SU-DHL-6 (cell line): ENCODE data around the gene PPP2R3A.
"Not testable (repeated sequence)": the region's sequence is repeated elsewhere in the genome, so short reads cannot be mapped to it uniquely, and the experiment has no call there.

Experiments used
- H2AFZ ChIP-seq: fragments of 200-600 bp; sonication (generic); 2 replicates; pipeline ENCODE4 v1.6.1; 2014; ENCODE audit warnings: low read depth, mild to moderate bottlenecking, moderate library complexity, mixed read lengths, antibody characterized with exemption, low read length; ENCODE audit not compliant: severe bottlenecking
- H3F3A ChIP-seq: fragments of 200-600 bp; shearing (Covaris generic); 2 replicates; pipeline ENCODE4 v1.6.0; 2016; ENCODE audit warnings: antibody characterized with exemption, mild to moderate bottlenecking; ENCODE audit not compliant: insufficient read depth
- H3K27ac ChIP-seq: fragments of 200-600 bp; sonication (generic); 2 replicates; pipeline ENCODE4 v1.5.1; 2016; ENCODE audit warnings: low read depth, mild to moderate bottlenecking, low read length, moderate library complexity, mixed read lengths
- H3K27me3 ChIP-seq: fragments of 200-600 bp; sonication (generic), shearing (Covaris generic); 2 replicates; pipeline ENCODE4 v1.6.0; 2014; ENCODE audit warnings: mild to moderate bottlenecking, low read length
- H3K36me3 ChIP-seq: fragments of 200-600 bp; sonication (generic); 2 replicates; pipeline ENCODE4 v1.6.1; 2014; ENCODE audit warnings: mild to moderate bottlenecking, low read length, mixed read lengths
- H3K4me2 ChIP-seq: fragments of 300-600, 200-600 bp; shearing (Covaris generic), sonication (generic); 2 replicates; pipeline ENCODE4 v1.6.0; 2014; ENCODE audit warnings: low read length, low read depth, mild to moderate bottlenecking; ENCODE audit not compliant: poor library complexity, severe bottlenecking
- H3K4me3 ChIP-seq: fragments of 200-600 bp; sonication (generic); 2 replicates; pipeline ENCODE4 v1.5.1; 2014; ENCODE audit warnings: antibody characterized with exemption, low read length, mild to moderate bottlenecking, mixed read lengths; ENCODE audit not compliant: insufficient read depth, poor library complexity, severe bottlenecking
- H3K79me2 ChIP-seq: fragments of 200-600 bp; sonication (generic); 2 replicates; pipeline ENCODE4 v1.6.1; 2014; ENCODE audit warnings: mild to moderate bottlenecking, low read length, moderate library complexity; ENCODE audit not compliant: insufficient read depth
- H3K9ac ChIP-seq: fragments of 200-600 bp; sonication (generic); 2 replicates; pipeline ENCODE4 v1.7.0; 2014; ENCODE audit warnings: mild to moderate bottlenecking, low read length
- H3K9me2 ChIP-seq: fragments of 200-600 bp; sonication (generic); replicated peaks from 2 replicates; pipeline ENCODE4 v1.6.1; 2014; ENCODE audit warnings: low read length; ENCODE audit not compliant: insufficient read depth
- H3K9me3 ChIP-seq: fragments of 200-600 bp; sonication (generic); 2 replicates; pipeline ENCODE4 v1.6.1; 2014; ENCODE audit warnings: low read length, mixed read lengths; ENCODE audit not compliant: insufficient read depth
- H4K20me1 ChIP-seq: fragments of 200-600 bp; sonication (generic); 2 replicates; pipeline ENCODE4 v1.6.1; 2014; ENCODE audit warnings: low read depth, mild to moderate bottlenecking, antibody characterized with exemption, low read length, moderate library complexity, mixed read lengths
- CTCF ChIP-seq: fragments of 200-600 bp; sonication (generic); IDR thresholded peaks from one replicate; pipeline ENCODE4 v1.5.1; 2017; ENCODE audit warnings: antibody characterized with exemption, mild to moderate bottlenecking, low read length, moderate library complexity; ENCODE audit not compliant: insufficient read depth, poor library complexity, severe bottlenecking
- EZH2phosphoT487 ChIP-seq: fragments of 200-600 bp; sonication (generic), shearing (Covaris generic); conservative IDR thresholded peaks from 2 replicates; pipeline ENCODE4 v1.6.1; 2018; ENCODE audit warnings: mild to moderate bottlenecking, antibody characterized with exemption, low read length, moderate library complexity, mixed read lengths

The PPP2R3A gene

GRCh38 chr3:136141891-136142290, 176.4 kb downstream of the PPP2R3A start:
- H2AFZ ChIP-seq, result no peak overlapping the region
- no peak overlapping the region for H3K9ac ChIP-seq
- no peak overlapping the region for H3K27ac ChIP-seq
- H3K79me2 ChIP-seq, result peaks cover under 1% of the 10 kb centered on the region; the same call in 1 of the 2 replicates
- H3K9me3 ChIP-seq, result no peaks in the 10 kb centered on the region
- TF ChIP-seq CTCF (no peak), EZH2phosphoT487 (no peak)
- H3K36me3 ChIP-seq, result no peaks in the 10 kb centered on the region
- H3K9me2 ChIP-seq, result no peaks in the 10 kb centered on the region
- H3K27me3 ChIP-seq, result no peaks in the 10 kb centered on the region
- no peaks in the 10 kb centered on the region for H4K20me1 ChIP-seq
- no peak overlapping the region for H3K4me3 ChIP-seq
- H3F3A ChIP-seq, result peaks cover 21% of the 10 kb centered on the region; the same call in 1 of the 2 replicates
- H3K4me2 ChIP-seq, result no peak overlapping the region

GRCh38 chr3:136142592-136142991, 177.1 kb downstream of the PPP2R3A start:
- Histone ChIP-seq H2AFZ (no peak overlapping the region), H3K27ac (no peak overlapping the region), H3K4me2 (no peak overlapping the region), H4K20me1 (no peaks in the 10 kb centered on the region), H3K9me3 (no peaks in the 10 kb centered on the region), H3K9ac (no peak overlapping the region), H3K79me2 (peaks cover 4% of the 10 kb centered on the region; the same call in 1 of the 2 replicates), H3K36me3 (no peaks in the 10 kb centered on the region), H3K27me3 (no peaks in the 10 kb centered on the region), H3K9me2 (no peaks in the 10 kb centered on the region), H3K4me3 (no peak overlapping the region), H3F3A (peaks cover 21% of the 10 kb centered on the region; the same call in 1 of the 2 replicates)
- no peak for TF ChIP-seq EZH2phosphoT487
- no peak for TF ChIP-seq CTCF

GRCh38 chr3:136144397-136144796, 178.9 kb downstream of the PPP2R3A start:
- H2AFZ ChIP-seq, H3K27me3 ChIP-seq, H3K9ac ChIP-seq, H3K4me2 ChIP-seq, H3K4me3 ChIP-seq, H3K9me2 ChIP-seq, H3K27ac ChIP-seq, H3K9me3 ChIP-seq: not testable (repeated sequence)
- Histone ChIP-seq H3F3A (peaks cover 21% of the 10 kb centered on the region; the same call in 1 of the 2 replicates), H3K36me3 (peaks cover 11% of the 10 kb centered on the region; the same call in 1 of the 2 replicates), H3K79me2 (peaks cover 15% of the 10 kb centered on the region), H4K20me1 (peaks cover 10% of the 10 kb centered on the region)

- Histone ChIP-seq H3K36me3 (peaks cover 21% of the 10 kb centered on the region), H3K79me2 (peaks cover 42% of the 10 kb centered on the region)
- TF ChIP-seq CTCF (no peak), EZH2phosphoT487 (no peak)
Measured at GRCh38 chr3:136146981-136147729, 181.6 kb downstream of the PPP2R3A start.

More at GRCh38 chr3:136146981-136147729, 181.6 kb downstream of the PPP2R3A start:
- Histone ChIP-seq H3K4me3 (no peak overlapping the region), H3F3A (peaks cover 19% of the 10 kb centered on the region), H2AFZ (no peak overlapping the region), H3K9me2 (no peaks in the 10 kb centered on the region), H3K27me3 (no peaks in the 10 kb centered on the region), H4K20me1 (peaks cover 19% of the 10 kb centered on the region), H3K4me2 (no peak overlapping the region), H3K27ac (no peak overlapping the region), H3K9me3 (no peaks in the 10 kb centered on the region), H3K9ac (no peak overlapping the region)
